Spleen (tissue), 7 donors: Measurements from ENCODE around the gene STIM1.

Experiments used
- POLR2A ChIP-seq, 3 donors: fragments of 450-650 bp; IDR thresholded peaks; one replicate each; pipeline ENCODE4 v1.5.1; 2017; ENCODE audit warnings: antibody characterized with exemption in 3 of 3, mild to moderate bottlenecking in 1 of 3
- POLR2AphosphoS5 ChIP-seq, 3 donors: sonication (generic); formaldehyde crosslinking; IDR thresholded peaks; one replicate each; pipeline ENCODE4 v1.5.1; 2017; ENCODE audit warnings: antibody characterized with exemption in 3 of 3
- TF ChIP-seq, protein P1 (sequence below), 11 experiments: fragments of 200-600 bp in 7 of 11; fragments of 450-650 bp in 4 of 11; sonication (generic) in 4 of 11; IDR thresholded peaks in 8 of 11; conservative IDR thresholded peaks in 3 of 11; 1 replicate in 7 of 11; 2 replicates in 4 of 11; pipeline versions ENCODE4 v1.4.0 to v1.8.0; 2016 to 2021; ENCODE audit warnings: antibody characterized with exemption in 11 of 11, inconsistent platforms in 4 of 11, mild to moderate bottlenecking in 1 of 11
- donor health status: DM: no; HTN: no; CAD: no; lungs with moderate emphysema.
- donor health status: DM: no; HTN: no; CAD: no.
- donor health status: DM: no; HTN: no; CAD: no.

DNA sequence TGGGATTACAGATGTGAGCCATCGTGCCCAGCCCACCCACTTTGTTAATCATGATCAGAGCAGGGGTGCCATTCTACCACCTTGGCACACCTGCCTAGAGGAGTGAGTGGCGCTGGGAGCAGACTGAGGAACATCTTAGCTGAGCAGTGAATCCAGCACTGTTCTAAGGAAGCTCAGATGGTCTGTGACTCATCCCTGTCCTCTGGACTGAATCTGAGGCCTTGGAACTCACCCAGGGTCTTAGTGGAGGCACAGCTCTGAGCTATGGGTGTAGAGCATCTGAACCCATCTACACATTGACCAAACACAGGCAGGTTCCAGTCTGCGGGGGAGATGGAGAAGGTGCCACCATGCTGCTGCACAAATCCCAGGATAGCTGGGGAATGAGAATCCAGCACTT is 32.2 kb upstream of the STIM1 start:
- TF ChIP-seq, protein P1, sequence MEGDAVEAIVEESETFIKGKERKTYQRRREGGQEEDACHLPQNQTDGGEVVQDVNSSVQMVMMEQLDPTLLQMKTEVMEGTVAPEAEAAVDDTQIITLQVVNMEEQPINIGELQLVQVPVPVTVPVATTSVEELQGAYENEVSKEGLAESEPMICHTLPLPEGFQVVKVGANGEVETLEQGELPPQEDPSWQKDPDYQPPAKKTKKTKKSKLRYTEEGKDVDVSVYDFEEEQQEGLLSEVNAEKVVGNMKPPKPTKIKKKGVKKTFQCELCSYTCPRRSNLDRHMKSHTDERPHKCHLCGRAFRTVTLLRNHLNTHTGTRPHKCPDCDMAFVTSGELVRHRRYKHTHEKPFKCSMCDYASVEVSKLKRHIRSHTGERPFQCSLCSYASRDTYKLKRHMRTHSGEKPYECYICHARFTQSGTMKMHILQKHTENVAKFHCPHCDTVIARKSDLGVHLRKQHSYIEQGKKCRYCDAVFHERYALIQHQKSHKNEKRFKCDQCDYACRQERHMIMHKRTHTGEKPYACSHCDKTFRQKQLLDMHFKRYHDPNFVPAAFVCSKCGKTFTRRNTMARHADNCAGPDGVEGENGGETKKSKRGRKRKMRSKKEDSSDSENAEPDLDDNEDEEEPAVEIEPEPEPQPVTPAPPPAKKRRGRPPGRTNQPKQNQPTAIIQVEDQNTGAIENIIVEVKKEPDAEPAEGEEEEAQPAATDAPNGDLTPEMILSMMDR (IDR thresholded peaks at IDR 0.05 in 8 of 11, conservative IDR thresholded peaks at IDR 0.05 in 3 of 11) = no peak
- TF ChIP-seq POLR2A (IDR thresholded peaks at IDR 0.05) (no peak), POLR2AphosphoS5 (IDR thresholded peaks at IDR 0.05) (no peak)
